Esophagus muscularis mucosa (tissue), 4 donors: ENCODE results near the gene CAPZB. TPM values are rescaled to one million over a fixed set of nuclear protein-coding genes. Genes with fewer than 3 reads are reported as not detected.
A peak's percentile ranks its signal among the peaks of the same experiment; 100 is the strongest.

Experiments used
- DNase-seq: peaks from one replicate; pipeline ENCODE4 v3.0.0-alpha.2; 2017; ENCODE audit errors: extremely low spot score
- H3K27ac ChIP-seq, 4 donors: fragments of 200-600 bp; sonication (generic); replicated peaks in 1 of 4; 1 replicate in 3 of 4; 2 replicates in 1 of 4; pipeline ENCODE4 v1.5.1; 2016 to 2019; ENCODE audit warnings: mild to moderate bottlenecking in 1 of 4
- H3K27me3 ChIP-seq, 4 donors: fragments of 200-600 bp; sonication (generic); one replicate each; pipeline versions ENCODE4 v1.5.1 to v1.6.0; 2016 to 2019
- H3K36me3 ChIP-seq, 4 donors: fragments of 200-600 bp; sonication (generic); one replicate each; pipeline ENCODE4 v1.5.1; 2016 to 2019
- H3K4me1 ChIP-seq, 4 donors: fragments of 200-600 bp; sonication (generic); one replicate each; pipeline ENCODE4 v1.5.1; 2016 to 2019
- H3K4me3 ChIP-seq, 4 donors: fragments of 200-600 bp; sonication (generic); 1 replicate in 2 of 4; 2 replicates in 2 of 4; pipeline ENCODE4 v1.5.1; 2016 to 2019; ENCODE audit warnings: mild to moderate bottlenecking in 4 of 4, moderate library complexity in 1 of 4
- H3K9me3 ChIP-seq, 4 donors: fragments of 200-600 bp; sonication (generic); 1 replicate in 3 of 4; 2 replicates in 1 of 4; pipeline ENCODE4 v1.5.1; 2016 to 2019
- CTCF ChIP-seq, 3 experiments: fragments of 200-600 bp in 2 of 3; fragments of 450-650 bp in 1 of 3; sonication (generic) in 2 of 3; IDR thresholded peaks; one replicate each; pipeline ENCODE4 v1.5.1; 2017 to 2019; ENCODE audit warnings: antibody characterized with exemption in 3 of 3, mild to moderate bottlenecking in 2 of 3, moderate library complexity in 1 of 3
- EP300 ChIP-seq: sonication (generic); formaldehyde crosslinking; IDR thresholded peaks from one replicate; pipeline ENCODE4 v1.6.1; 2017; ENCODE audit warnings: antibody characterized with exemption
- POLR2A ChIP-seq: fragments of 450-650 bp; IDR thresholded peaks from one replicate; pipeline ENCODE4 v1.6.1; 2017; ENCODE audit warnings: antibody characterized with exemption, moderate library complexity, mild to moderate bottlenecking, low read depth
- POLR2AphosphoS5 ChIP-seq, 2 donors: sonication (generic); formaldehyde crosslinking; IDR thresholded peaks; one replicate each; pipeline ENCODE4 v1.6.1; 2017; ENCODE audit warnings: antibody characterized with exemption in 2 of 2
- WGBS: methylation state at CpG from one replicate; pipeline ENCODE4 v1.1.5; 2018; 5-methylcytosine and 5-hydroxymethylcytosine counted together
- intact Hi-C: fragments of 100-400 bp; cut with DNase I; formaldehyde crosslinking; loops from one replicate; pipeline ENCODE4 v1.15.1; 2023
- total RNA-seq, 4 donors: library from RNA; depleted of rRNA; stranded (reverse); fragments of >200 nt; gene quantifications; one replicate each; pipeline versions ENCODE4 v1.1.0 to v1.2.1, GENCODE V29; 2016

The CAPZB gene
- total RNA-seq, 4 donors from 2014 or later: 186 to 261 (median 203) TPM

DNA sequence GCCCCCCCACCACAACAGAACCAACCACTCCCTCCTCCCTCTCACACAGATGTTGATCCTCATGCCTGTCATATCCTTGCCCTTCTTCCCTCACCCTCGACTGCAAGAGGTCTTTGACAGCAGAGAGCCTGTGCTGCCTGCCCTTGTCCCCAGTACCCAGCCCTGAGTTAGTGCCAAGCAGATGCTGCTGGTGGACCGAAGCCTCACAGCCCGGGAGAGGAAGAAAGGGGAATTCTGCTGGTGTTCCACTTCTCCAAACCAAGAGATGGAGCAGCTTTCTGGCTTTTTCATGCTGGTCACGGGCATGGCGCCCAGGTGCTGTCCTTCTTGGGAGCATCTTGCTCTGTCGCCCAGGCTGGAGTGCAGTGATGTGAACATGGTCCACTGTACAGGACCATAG is 104.1 kb downstream of the CAPZB start:
- intact Hi-C loops: loop anchor here (5.0 kb wide), 1 partner anchor 34 kb away; no protein-coding TSS in a partner anchor
- TF ChIP-seq CTCF (IDR thresholded peaks at IDR 0.05) (no peak), POLR2A (no peak)
- Histone ChIP-seq H3K4me3 (no peak overlapping the region), H3K9me3 (no peaks in the 10 kb centered on the region), H3K36me3 (peaks cover 20 to 82% (median 75%) of the 10 kb centered on the region in 4 donors), H3K27ac (no peak overlapping the region), H3K27me3 (no peaks in the 10 kb centered on the region), H3K4me1 (peaks cover 23 to 41% (median 32%) of the 10 kb centered on the region in 4 donors)
- WGBS: 71% methylated on average over 6 of the region's 6 CpGs
- no peak for DNase-seq

GRCh38 chr1:19377812-19378718 is 107.3 kb downstream of the CAPZB start:
- Histone ChIP-seq H3K27ac (no peak overlapping the region), H3K36me3 (peaks cover 23 to 91% (median 89%) of the 10 kb centered on the region in 4 donors), H3K4me3 (no peak overlapping the region), H3K27me3 (no peaks in the 10 kb centered on the region), H3K4me1 (peaks cover 16 to 39% (median 30%) of the 10 kb centered on the region in 4 donors), H3K9me3 (no peaks in the 10 kb centered on the region)
- intact Hi-C loops: no loop called here
- WGBS: 87% methylated on average over 17 of the region's 17 CpGs
- TF ChIP-seq POLR2A: no peak
- no peak for TF ChIP-seq POLR2AphosphoS5 (IDR thresholded peaks at IDR 0.05)
- TF ChIP-seq CTCF (IDR thresholded peaks at IDR 0.05): no peak
- no peak for TF ChIP-seq EP300
- no peak for DNase-seq

DNA sequence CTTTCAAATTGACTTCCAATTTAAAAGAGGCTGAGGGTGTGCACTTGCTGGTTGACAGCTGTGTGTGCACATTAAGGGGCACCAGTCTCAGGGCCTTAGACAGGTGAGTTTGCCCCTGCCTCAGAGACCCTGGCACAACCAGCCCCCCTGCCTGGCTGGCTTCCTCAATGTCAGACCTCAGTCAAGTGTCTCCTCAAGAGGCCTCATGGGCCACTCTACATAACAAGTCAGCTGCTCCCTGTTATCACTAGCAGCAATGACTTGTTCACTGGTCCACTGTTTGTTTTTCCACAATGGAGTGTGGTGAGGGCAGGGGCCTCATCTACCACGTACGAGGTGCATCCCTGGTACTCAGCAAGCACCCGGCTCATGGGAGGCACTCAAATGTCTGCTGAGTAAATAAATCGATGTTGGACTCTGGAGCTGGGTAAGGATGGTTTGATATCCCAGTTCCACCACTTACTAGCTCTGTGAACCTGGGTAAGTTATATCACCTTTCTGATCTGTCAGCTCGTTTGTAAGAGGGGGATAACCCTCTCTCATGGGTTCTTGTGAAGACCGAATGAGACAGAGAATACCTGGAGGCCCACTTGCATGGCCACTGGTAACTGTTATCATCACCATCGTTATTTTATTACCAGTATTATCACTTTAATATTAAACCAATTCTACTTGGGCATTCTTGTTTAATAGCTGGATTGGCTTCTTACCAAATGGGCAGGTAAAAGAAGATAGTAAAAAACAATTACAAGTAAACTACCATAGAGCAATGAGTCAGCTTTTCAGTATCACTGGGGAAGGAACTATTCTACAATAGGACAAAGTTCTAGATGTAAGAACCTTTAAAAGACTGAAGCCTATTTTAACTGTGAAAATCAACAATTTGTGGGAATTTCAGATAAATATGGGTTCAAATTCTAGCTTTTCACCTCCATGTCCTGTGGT is 108.6 kb downstream of the CAPZB start:
- Histone ChIP-seq H3K4me1 (peaks cover 19 to 38% (median 34%) of the 10 kb centered on the region in 4 donors), H3K36me3 (peaks cover 23 to 88% (median 81%) of the 10 kb centered on the region in 4 donors)
- intact Hi-C loops: no loop called here

More for the DNA sequence above, 108.6 kb downstream of the CAPZB start:
- DNase-seq: no peak
- H3K9me3 ChIP-seq: no peaks in the 10 kb centered on the region
- no peaks in the 10 kb centered on the region for H3K27me3 ChIP-seq
- H3K4me3 ChIP-seq: no peak overlapping the region
- TF ChIP-seq POLR2AphosphoS5 (IDR thresholded peaks at IDR 0.05): no peak
- TF ChIP-seq EP300: no peak
- TF ChIP-seq CTCF (IDR thresholded peaks at IDR 0.05): no peak
- WGBS: 98% methylated on average over 7 of the region's 7 CpGs
- peak overlapping the region in 1 of 4 donors; percentile 3 for H3K27ac ChIP-seq
